Left colon (tissue), 2 donors: ENCODE measurements around the gene EPHA1. TPM values are rescaled to one million over a fixed set of nuclear protein-coding genes. Genes with fewer than 3 reads are reported as not detected.
"Not testable (repeated sequence)": the region's sequence is repeated elsewhere in the genome, so short reads cannot be mapped to it uniquely, and the experiment has no call there.

Experiments used
- ATAC-seq: fragments of 200-7000 bp; cut with Tn5 transposase; one replicate; pipeline ENCODE4 v1.9.1; 2020; ENCODE audit warnings: mild to moderate bottlenecking, moderate library complexity
- DNase-seq, 2 donors: peaks; one replicate each; pipeline ENCODE4 v3.0.0-alpha.2; 2020
- intact Hi-C, 2 donors: fragments of 100-400 bp; cut with DNase I in 1 of 2; cut with micrococcal nuclease in 1 of 2; formaldehyde crosslinking; loops; one replicate each; pipeline versions ENCODE4 v1.11.2 to v1.14.0; 2022; cut with DNase I, micrococcal nuclease
- total RNA-seq, 2 donors: library from RNA; stranded (reverse); fragmentation: NEBNext Ultra II Directional; extraction: Animal tissue kit (Norgen Biotek cat#: 25700); gene quantifications; one replicate each; pipeline ENCODE4 v1.2.1, GENCODE V29; 2021
- donor health status: DM: no; HTN: no; CAD: no.
- donor health status: DM: yes; HTN: yes; CAD: no.

EPHA1 gene
- total RNA-seq, 2 donors from 2014 or later: 18.2 to 25.1 TPM

GRCh38 chr7:143410521-143411004 lies 1.9 kb upstream of the EPHA1 start:
- ATAC-seq (no peak), DNase-seq (no peak)
- intact Hi-C loops: loop anchor here in 1 of 2 donors (10.0 kb wide), 1 partner anchor 86 kb away; no protein-coding TSS in a partner anchor

GRCh38 chr7:143408252-143408685 lies 387 bp downstream of the EPHA1 start:
- peak; percentile 30 for ATAC-seq
- no peak for DNase-seq
- intact Hi-C loops: no loop called here

GRCh38 chr7:143407287-143408251 lies 1.1 kb downstream of the EPHA1 start:
- intact Hi-C loops: no loop called here
- peak; percentile 8 for ATAC-seq
- no peak for DNase-seq

- intact Hi-C loops: no loop called here
- DNase-seq (no peak), ATAC-seq (no peak)
Measured at GRCh38 chr7:143406002-143406357, 2.7 kb downstream of the EPHA1 start.

GRCh38 chr7:143405173-143406001 lies 3.3 kb downstream of the EPHA1 start:
- intact Hi-C loops: no loop called here
- peak in 1 of 2 donors; percentile 45 for DNase-seq
- no peak for ATAC-seq

GRCh38 chr7:143402233-143402632 lies 6.4 kb downstream of the EPHA1 start:
- ATAC-seq, intact Hi-C loops, DNase-seq: not testable (repeated sequence)

- no peak for ATAC-seq
- DNase-seq: no peak
- intact Hi-C loops: no loop called here
Measured at GRCh38 chr7:143401265-143401664, 7.4 kb downstream of the EPHA1 start.

GRCh38 chr7:143399642-143400041 lies 9.0 kb downstream of the EPHA1 start:
- no peak for ATAC-seq

GRCh38 chr7:143399151-143399550 lies 9.5 kb downstream of the EPHA1 start:
- DNase-seq: no peak
- intact Hi-C loops: no loop called here
- no peak for ATAC-seq

More at GRCh38 chr7:143399642-143400041, 9.0 kb downstream of the EPHA1 start:
- intact Hi-C loops: no loop called here
- DNase-seq: no peak

- DNase-seq (no peak), ATAC-seq (no peak)
- intact Hi-C loops: no loop called here
Measured at GRCh38 chr7:143398616-143399015, 10.0 kb downstream of the EPHA1 start.

GRCh38 chr7:143397710-143398530 lies 10.7 kb downstream of the EPHA1 start:
- intact Hi-C loops: no loop called here
- DNase-seq (no peak), ATAC-seq (no peak)

- no peak for ATAC-seq
- no peak for DNase-seq
- intact Hi-C loops: no loop called here
Measured at GRCh38 chr7:143396625-143397556, 11.8 kb downstream of the EPHA1 start.

GRCh38 chr7:143396182-143396581 lies 12.5 kb downstream of the EPHA1 start:
- intact Hi-C loops: no loop called here
- ATAC-seq (no peak), DNase-seq (no peak)

GRCh38 chr7:143395187-143396149 lies 13.2 kb downstream of the EPHA1 start:
- peak; percentile 58 for ATAC-seq
- intact Hi-C loops: no loop called here
- DNase-seq: no peak

GRCh38 chr7:143394777-143395176 lies 13.9 kb downstream of the EPHA1 start:
- DNase-seq (no peak), ATAC-seq (no peak)
- intact Hi-C loops: no loop called here

GRCh38 chr7:143394068-143394467 lies 14.6 kb downstream of the EPHA1 start:
- ATAC-seq: no peak
- intact Hi-C loops: no loop called here
- no peak for DNase-seq
